NB4 (cell line): ENCODE data around the gene TRIO.

Experiments used
- POLR2A ChIP-seq: IDR thresholded peaks from 2 replicates; pipeline ENCODE4 v1.6.1; 2011; ENCODE audit warnings: mild to moderate bottlenecking; ENCODE audit not compliant: insufficient read length; ENCODE audit errors: extremely low read depth
- TF ChIP-seq, protein P1 (sequence below): IDR thresholded peaks from one replicate; pipeline ENCODE4 v1.5.1; 2012; ENCODE audit warnings: low read depth, low read length

DNA sequence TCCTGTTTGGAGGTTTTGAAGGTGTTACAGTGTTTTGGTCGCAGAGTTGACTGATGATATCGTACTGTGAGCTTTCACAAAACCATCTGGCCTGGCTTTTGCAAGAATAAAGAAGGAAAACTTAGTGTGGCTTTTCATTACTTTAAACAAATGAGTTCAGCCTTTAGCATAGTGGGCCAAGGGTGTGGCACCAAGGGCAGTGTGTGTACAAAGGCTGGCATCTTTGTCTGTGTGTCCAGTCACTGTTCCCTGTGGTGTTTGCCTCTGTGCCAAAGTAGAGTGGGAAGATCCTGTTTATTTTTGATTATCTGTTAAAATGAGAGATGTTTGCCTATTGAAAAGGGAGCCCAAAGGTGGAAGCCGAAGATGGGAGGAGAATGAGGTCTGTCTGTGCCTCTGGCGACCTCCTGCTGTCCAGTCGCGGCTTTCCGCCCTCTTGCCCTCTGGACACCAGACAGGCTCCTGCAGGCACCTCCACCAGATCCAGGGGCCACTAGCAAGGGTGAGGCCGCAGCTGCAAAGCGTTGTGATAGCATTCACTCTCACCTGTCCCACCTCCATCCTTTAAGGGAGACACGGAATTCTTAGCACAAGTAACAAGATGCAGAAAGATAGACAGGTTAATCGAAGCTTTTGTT lies 113.7 kb downstream of the TRIO start:
- TF ChIP-seq, protein P1, sequence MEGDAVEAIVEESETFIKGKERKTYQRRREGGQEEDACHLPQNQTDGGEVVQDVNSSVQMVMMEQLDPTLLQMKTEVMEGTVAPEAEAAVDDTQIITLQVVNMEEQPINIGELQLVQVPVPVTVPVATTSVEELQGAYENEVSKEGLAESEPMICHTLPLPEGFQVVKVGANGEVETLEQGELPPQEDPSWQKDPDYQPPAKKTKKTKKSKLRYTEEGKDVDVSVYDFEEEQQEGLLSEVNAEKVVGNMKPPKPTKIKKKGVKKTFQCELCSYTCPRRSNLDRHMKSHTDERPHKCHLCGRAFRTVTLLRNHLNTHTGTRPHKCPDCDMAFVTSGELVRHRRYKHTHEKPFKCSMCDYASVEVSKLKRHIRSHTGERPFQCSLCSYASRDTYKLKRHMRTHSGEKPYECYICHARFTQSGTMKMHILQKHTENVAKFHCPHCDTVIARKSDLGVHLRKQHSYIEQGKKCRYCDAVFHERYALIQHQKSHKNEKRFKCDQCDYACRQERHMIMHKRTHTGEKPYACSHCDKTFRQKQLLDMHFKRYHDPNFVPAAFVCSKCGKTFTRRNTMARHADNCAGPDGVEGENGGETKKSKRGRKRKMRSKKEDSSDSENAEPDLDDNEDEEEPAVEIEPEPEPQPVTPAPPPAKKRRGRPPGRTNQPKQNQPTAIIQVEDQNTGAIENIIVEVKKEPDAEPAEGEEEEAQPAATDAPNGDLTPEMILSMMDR, result no peak
- TF ChIP-seq POLR2A, result no peak
